NCI-H526 treated with DMSO at 0.1 percent for 48 hours (cell line): Measurements from ENCODE around the gene MBNL1.
"Not testable (repeated sequence)": the region's sequence is repeated elsewhere in the genome, so short reads cannot be mapped to it uniquely, and the experiment has no call there.

Experiments
- DNase-seq: peaks from one replicate; lab custom pipeline; 2025; lab: John Stamatoyannopoulos, UW

MBNL1 gene

GRCh38 chr3:152377184-152377570 lies 108.4 kb downstream of the MBNL1 start:
- DNase-seq = no peak

DNA sequence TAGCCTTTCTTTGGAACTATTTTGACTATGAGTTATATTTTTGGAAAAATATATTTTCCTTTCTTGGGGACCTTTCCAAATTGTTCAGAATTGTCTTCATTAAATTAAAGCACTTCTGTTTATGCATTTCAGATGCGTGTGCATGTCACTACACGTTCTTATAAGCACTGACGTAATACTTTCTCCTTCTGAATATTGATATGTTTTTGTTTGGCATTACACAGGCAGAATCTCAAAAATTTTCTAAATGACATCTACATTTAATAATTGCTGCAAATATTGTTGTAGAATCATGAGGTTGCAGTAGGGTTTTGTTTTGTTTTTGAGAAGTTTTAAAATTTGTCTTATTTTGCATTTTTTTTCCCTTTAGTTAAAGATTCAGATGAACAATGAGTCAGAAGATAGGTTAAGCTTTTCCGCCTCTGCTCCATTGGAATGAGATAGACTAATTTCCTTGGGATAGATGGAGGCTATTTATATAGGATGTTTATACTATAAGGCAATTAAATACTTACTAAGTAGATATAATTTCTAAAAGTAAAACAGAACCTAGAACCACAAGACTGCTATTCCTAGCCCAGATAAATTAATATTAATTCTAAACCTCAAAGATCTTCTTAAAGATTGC lies 110.8 kb downstream of the MBNL1 start:
- no peak for DNase-seq

- DNase-seq = no peak
Measured at GRCh38 chr3:152380043-152380442, 111.3 kb downstream of the MBNL1 start.

DNA sequence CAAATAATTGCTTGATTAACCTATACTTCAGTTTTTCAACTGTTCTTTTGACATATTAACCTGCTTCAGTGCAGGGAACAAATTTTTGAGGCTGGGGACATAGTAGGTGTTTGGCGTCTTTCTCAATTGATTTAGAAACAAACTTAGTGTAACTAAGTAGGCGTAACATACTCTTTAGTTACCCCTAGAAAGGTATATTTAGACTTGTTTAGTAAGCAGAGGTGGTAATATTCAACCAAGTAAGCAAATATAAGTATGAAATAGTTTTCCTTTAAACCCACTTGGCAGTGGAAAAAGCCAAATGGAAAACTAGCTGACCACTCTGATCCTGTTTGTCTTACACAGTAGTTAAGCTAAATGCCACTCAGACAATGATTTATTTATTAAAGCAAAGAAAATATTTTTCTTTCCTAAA lies 113.2 kb downstream of the MBNL1 start:
- no peak for DNase-seq

- DNase-seq = no peak
Measured at GRCh38 chr3:152382312-152383135, 113.8 kb downstream of the MBNL1 start.

- DNase-seq = no peak
Measured at GRCh38 chr3:152383136-152383606, 114.4 kb downstream of the MBNL1 start.

DNA sequence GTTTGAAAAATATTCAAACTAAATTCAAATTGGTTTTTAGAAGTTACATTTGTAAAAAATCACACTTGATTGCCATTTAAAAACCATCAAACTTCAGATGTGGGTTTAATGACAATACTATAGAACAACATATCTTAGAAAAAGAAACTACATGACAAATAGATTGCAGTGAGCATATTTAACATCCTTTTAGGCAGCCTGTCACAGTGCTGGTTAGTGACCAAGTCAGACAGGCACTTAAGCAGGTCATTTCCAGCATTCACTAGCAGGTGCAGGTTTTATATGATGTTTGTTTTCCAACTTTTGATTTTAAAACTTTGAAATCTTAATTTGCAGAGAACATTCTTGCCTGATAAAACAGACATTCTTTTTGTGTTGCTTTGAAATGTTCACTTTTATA lies 115.7 kb downstream of the MBNL1 start:
- no peak for DNase-seq

GRCh38 chr3:152385761-152386160 lies 117.0 kb downstream of the MBNL1 start:
- no peak for DNase-seq

GRCh38 chr3:152386208-152386607 lies 117.5 kb downstream of the MBNL1 start:
- no peak for DNase-seq

DNA sequence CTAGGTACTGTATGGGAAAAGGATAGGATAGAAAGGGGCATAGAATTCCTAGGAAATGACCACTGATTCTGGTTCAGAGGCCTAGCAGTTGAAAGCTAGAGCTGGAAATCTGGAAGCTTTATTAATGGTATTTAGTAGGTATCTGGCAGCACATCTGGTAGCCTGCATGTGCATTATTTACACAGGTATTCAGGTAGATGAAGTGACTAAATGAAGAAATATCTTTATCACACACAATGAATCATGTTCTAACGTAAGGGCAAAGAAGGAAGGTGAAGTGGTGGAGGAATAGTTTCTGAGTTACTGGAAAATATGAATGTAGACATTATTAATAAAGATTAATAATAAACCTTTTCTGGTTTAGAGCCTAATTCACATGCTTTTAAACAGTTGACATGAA lies 119.9 kb downstream of the MBNL1 start:
- DNase-seq = no peak

GRCh38 chr3:152389316-152389934 lies 120.7 kb downstream of the MBNL1 start:
- DNase-seq = no peak

- no peak for DNase-seq
Measured at GRCh38 chr3:152390647-152391046, 121.9 kb downstream of the MBNL1 start.

DNA sequence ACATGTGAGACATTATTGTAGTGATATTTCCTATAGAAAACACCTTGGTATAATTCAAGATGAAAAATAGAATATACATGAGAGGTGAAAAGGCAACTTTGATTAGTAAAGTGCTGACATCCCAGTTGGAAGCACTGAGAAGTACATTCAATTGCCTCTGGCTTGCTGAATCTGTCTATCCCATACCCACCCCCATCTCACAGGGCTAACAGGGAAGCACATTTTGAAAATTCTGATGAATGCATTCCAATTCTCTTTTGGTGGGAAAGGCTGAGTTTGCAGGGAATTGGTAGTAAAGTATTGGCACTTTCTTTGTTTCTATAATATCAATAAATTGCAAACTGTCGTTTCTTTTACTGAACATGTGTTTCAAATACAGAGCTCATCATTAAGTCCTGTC lies 122.9 kb downstream of the MBNL1 start:
- DNase-seq = no peak

- no peak for DNase-seq
Measured at GRCh38 chr3:152392272-152392880, 123.6 kb downstream of the MBNL1 start.

- DNase-seq = peak; percentile 32
Measured at GRCh38 chr3:152394246-152394645, 125.5 kb downstream of the MBNL1 start.

DNA sequence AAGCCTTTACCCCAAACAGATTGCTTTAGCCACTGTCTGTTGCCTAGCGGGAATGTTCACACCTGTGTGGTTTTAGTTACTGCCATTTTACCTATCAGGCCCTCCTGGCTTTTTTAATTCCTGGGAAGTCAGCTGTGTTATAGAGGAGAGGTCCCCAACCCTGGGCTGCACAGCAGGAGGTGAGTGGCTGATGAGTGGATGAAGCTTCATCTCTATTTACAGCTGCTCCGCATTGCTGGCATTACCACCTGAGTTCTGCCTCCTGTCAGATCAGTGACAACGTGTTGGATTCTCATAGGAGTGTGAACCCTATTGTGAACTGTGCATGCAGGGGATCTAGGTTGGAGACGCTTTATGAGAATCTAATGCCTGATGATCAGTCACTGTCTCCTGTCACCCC lies 127.0 kb downstream of the MBNL1 start:
- no peak for DNase-seq

GRCh38 chr3:152396867-152397266 lies 128.1 kb downstream of the MBNL1 start:
- no peak for DNase-seq

GRCh38 chr3:152397348-152397747 lies 128.6 kb downstream of the MBNL1 start:
- DNase-seq = not testable (repeated sequence)

- DNase-seq = no peak
Measured at GRCh38 chr3:152398495-152398894, 129.8 kb downstream of the MBNL1 start.

DNA sequence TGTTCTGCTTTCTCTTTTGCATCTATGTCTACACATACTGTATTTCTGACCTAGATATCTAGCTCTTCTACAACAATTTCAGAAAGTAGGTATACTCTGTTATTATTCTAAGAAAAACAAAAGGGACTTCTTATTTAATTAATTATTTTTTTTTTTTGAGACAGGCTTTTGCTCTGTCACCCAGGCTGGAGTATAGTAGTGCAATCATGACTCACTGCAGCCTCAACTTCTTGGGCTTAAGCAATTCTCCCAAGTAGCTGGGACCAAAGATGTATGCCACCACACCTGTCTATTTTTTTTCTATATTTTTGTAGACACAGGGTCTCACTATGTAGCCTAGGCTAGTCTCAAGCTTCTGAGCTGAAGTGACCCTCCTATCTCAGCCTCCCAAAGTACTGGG lies 130.6 kb downstream of the MBNL1 start:
- no peak for DNase-seq

DNA sequence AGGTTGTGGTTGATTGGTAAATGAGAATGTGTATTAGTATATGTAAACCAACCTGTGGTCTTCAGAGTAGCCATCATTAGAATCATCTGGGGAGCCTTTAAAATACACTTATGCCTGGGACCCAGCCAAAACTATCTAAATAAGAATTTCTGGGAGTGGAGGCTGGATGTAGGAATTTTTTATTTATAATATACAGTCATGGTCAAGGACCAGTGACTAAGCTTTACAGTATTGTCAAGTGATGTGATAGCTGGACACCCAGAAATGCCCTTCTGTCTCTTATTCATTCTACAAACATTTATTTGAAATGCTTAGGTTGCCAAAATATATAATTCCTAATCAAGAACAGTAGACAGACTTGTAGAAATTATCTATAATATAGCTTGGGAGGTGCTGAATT lies 132.2 kb downstream of the MBNL1 start:
- DNase-seq = no peak

GRCh38 chr3:152402695-152403451 lies 134.1 kb downstream of the MBNL1 start:
- DNase-seq = no peak
